K562 (cell line): ENCODE results near the gene JPH2. TPM values are rescaled to one million over a fixed set of nuclear protein-coding genes. Genes with fewer than 3 reads are reported as not detected.

Source experiments
- ATAC-seq: fragments of 200-7000 bp; cut with Tn5 transposase; 3 replicates; pipeline ENCODE4 v1.9.1; 2020; ENCODE audit warnings: moderate library complexity
- BruUV-seq: library from RNA; stranded (reverse); fragments of 400-500 nt; replicated peaks from 2 replicates; lab custom pipeline; 2021; lab: Mats Ljungman, UMichigan
- CTCF ChIA-PET: fragments of 300-600 bp; formaldehyde crosslinking; extraction: SDS; loops from one replicate; lab custom pipeline; 2021; ENCODE audit warnings: low intra/inter-chr PET ratio; lab: Yijun Ruan, JAX
- POLR2A ChIA-PET: fragments of 300-600, 350-650 bp; sonication (Branson Sonifier 250); formaldehyde crosslinking; extraction: SDS; loops from one replicate; lab custom pipeline; 2021; ENCODE audit warnings: antibody characterized with exemption, inconsistent platforms; lab: Yijun Ruan, JAX
- DNase-seq, 4 experiments: peaks; one replicate each; pipeline versions ENCODE4 v3.0.0 to v3.0.0-alpha.2; 2011 to 2018; ENCODE audit warnings: low spot score in 3 of 4, mixed read lengths in 3 of 4; ENCODE audit errors: extremely low read depth in 1 of 4
- FAIRE-seq: peaks from 2 replicates; lab custom pipeline; 2011; peaks lifted over from hg19 to GRCh38; lab: Jason Lieb, UNC
- H2AFZ ChIP-seq: 2 replicates; pipeline ENCODE4 v1.6.0; 2011; ENCODE audit warnings: low read depth, low read length, control low read depth, inconsistent platforms
- H3K27ac ChIP-seq: fragments of 200-600 bp; 3 replicates; pipeline ENCODE4 v1.8.0; 2011; ENCODE audit warnings: low read depth, mild to moderate bottlenecking, control low read depth, inconsistent platforms, low read length, moderate library complexity, mixed read lengths; ENCODE audit errors: extremely low read depth
- H3K27me3 ChIP-seq, 2 experiments: fragments of 300-600 bp in 1 of 2; 2 replicates in 1 of 2; 3 replicates in 1 of 2; pipeline versions ENCODE4 v1.6.0 to v1.8.0; 2011; ENCODE audit warnings: inconsistent platforms in 2 of 2, low read length in 2 of 2, mild to moderate bottlenecking in 1 of 2, mixed read lengths in 1 of 2, moderate library complexity in 1 of 2; ENCODE audit not compliant: control insufficient read depth in 2 of 2, insufficient read depth in 2 of 2
- H3K36me3 ChIP-seq: fragments of 300-600 bp; 3 replicates; pipeline ENCODE4 v1.8.0; 2011; ENCODE audit warnings: mild to moderate bottlenecking, low read length, inconsistent platforms; ENCODE audit not compliant: control insufficient read depth, insufficient read depth
- H3K4me1 ChIP-seq, 2 experiments: fragments of 200-600 bp in 1 of 2; replicated peaks in 1 of 2; 2 replicates in 1 of 2; 3 replicates in 1 of 2; pipeline versions ENCODE4 v1.5.1 to v1.8.0; 2011; ENCODE audit warnings: inconsistent platforms in 2 of 2, low read length in 2 of 2, mild to moderate bottlenecking in 1 of 2, mixed read lengths in 1 of 2, moderate library complexity in 1 of 2; ENCODE audit not compliant: control insufficient read depth in 2 of 2, insufficient read depth in 2 of 2
- H3K4me2 ChIP-seq: 2 replicates; pipeline ENCODE4 v1.6.1; 2011; ENCODE audit warnings: low read length, control low read depth, inconsistent platforms, mixed read lengths; ENCODE audit not compliant: insufficient read depth
- H3K4me3 ChIP-seq: fragments of 200-600 bp; sonication (generic), shearing (Covaris generic); 2 replicates; pipeline ENCODE4 v1.5.1; 2016; ENCODE audit warnings: control low read depth, inconsistent platforms
- H3K79me2 ChIP-seq: fragments of 200-600 bp; 3 replicates; pipeline ENCODE4 v1.8.0; 2011; ENCODE audit warnings: low read length, inconsistent platforms; ENCODE audit not compliant: control insufficient read depth, insufficient read depth
- H3K9ac ChIP-seq, 2 experiments: 2 replicates each; pipeline versions ENCODE4 v1.6.0 to v1.6.1; 2011; ENCODE audit warnings: low read depth in 2 of 2, low read length in 2 of 2, control low read depth in 1 of 2, inconsistent platforms in 1 of 2, mild to moderate bottlenecking in 1 of 2, mixed read lengths in 1 of 2; ENCODE audit not compliant: insufficient read depth in 1 of 2
- H3K9me1 ChIP-seq: one replicate; pipeline ENCODE4 v1.6.0; 2011; ENCODE audit warnings: inconsistent platforms, mild to moderate bottlenecking, low read length, moderate library complexity; ENCODE audit not compliant: control insufficient read depth, insufficient read depth
- H3K9me3 ChIP-seq: replicated peaks from 2 replicates; pipeline ENCODE4 v1.5.1; 2011; ENCODE audit warnings: low read depth, low read length, inconsistent platforms; ENCODE audit not compliant: control insufficient read depth, insufficient read depth
- H4K20me1 ChIP-seq: replicated peaks from 2 replicates; pipeline ENCODE4 v1.6.1; 2011; ENCODE audit warnings: low read length, inconsistent platforms, mixed read lengths; ENCODE audit not compliant: control insufficient read depth, insufficient read depth
- CREBBP ChIP-seq: IDR thresholded peaks from one replicate; pipeline ENCODE4 v1.6.1; 2012; ENCODE audit warnings: low read depth, mild to moderate bottlenecking, control low read depth, inconsistent platforms, low read length
- EZH2 ChIP-seq: IDR thresholded peaks from 2 replicates; pipeline ENCODE4 v1.6.1; 2012; ENCODE audit warnings: low read depth, mild to moderate bottlenecking, inconsistent platforms, low read length, borderline replicate concordance
- MEF2D ChIP-seq: conservative IDR thresholded peaks from 2 replicates; pipeline ENCODE4 v1.6.1; 2016; ENCODE audit warnings: low read depth, missing genetic modification characterization, missing compliant biosample characterization
- SPI1 ChIP-seq: IDR thresholded peaks from 2 replicates; pipeline ENCODE4 v1.6.1; 2011; ENCODE audit warnings: low read depth, low read length, control low read depth, borderline replicate concordance
- TBP ChIP-seq: optimal IDR thresholded peaks from 2 replicates; pipeline ENCODE3; 2011; ENCODE audit warnings: low read depth, low read length, improper control_type of control experiment
- WGBS: fragments of 100-300 bp; shearing (Covaris generic); methylation state at CpG from one replicate; pipeline ENCODE4 v1.1.6; 2016; ENCODE audit warnings: low coverage, mixed read lengths; ENCODE audit not compliant: insufficient coverage; ENCODE audit errors: missing lambda C conversion rate; 5-methylcytosine and 5-hydroxymethylcytosine counted together
- in situ Hi-C: fragments of 300-500 bp; cut with MboI; formaldehyde crosslinking; loops from 4 replicates; pipeline ENCODE4 v1.15.0; 2018; ENCODE audit warnings: inconsistent platforms, mixed read lengths
- intact Hi-C: fragments of 100-400 bp; cut with micrococcal nuclease; formaldehyde crosslinking; loops from 2 replicates; pipeline ENCODE4 v1.14.2; 2022
- polyA plus RNA-seq, 8 experiments: library from polyadenylated mRNA; depleted of rRNA in 4 of 8; stranded (reverse) in 5 of 8; unstranded in 3 of 8; fragments of >200 nt; fragmentation: Nextera tagmentation in 2 of 8; fragmentation: Illumina TruSeq in 1 of 8; extraction: Ambion mirVana in 2 of 8; extraction: Trizol in 1 of 8; gene quantifications; 2 replicates each; pipeline versions ENCODE4 v1.2.1 to v1.2.3, GENCODE V29; 2011 to 2014; ENCODE audit warnings: inconsistent platforms in 1 of 8, missing spikeins in 1 of 8
- total RNA-seq, 7 experiments: library from RNA; depleted of rRNA in 6 of 7; stranded (reverse); fragments of >200 nt in 6 of 7; fragmentation: Illumina TruSeq in 2 of 7; extraction: Trizol in 2 of 7; gene quantifications; 2 replicates each; pipeline versions ENCODE4 v1.2.1 to v1.2.3, GENCODE V29; 2011 to 2021; ENCODE audit warnings: low replicate concordance in 1 of 7
- TF ChIP-seq, protein P1 (sequence below): fragments of 450-650 bp; formaldehyde crosslinking; IDR thresholded peaks from 2 replicates; pipeline ENCODE4 v1.4.0; 2020; ENCODE audit warnings: mild to moderate bottlenecking, moderate library complexity

Gene JPH2
- total and polyA plus RNA-seq, 9 of the 15 experiments (the other 6 are each of a cell fraction or from before 2014, with no cell fraction given): not detected

DNA sequence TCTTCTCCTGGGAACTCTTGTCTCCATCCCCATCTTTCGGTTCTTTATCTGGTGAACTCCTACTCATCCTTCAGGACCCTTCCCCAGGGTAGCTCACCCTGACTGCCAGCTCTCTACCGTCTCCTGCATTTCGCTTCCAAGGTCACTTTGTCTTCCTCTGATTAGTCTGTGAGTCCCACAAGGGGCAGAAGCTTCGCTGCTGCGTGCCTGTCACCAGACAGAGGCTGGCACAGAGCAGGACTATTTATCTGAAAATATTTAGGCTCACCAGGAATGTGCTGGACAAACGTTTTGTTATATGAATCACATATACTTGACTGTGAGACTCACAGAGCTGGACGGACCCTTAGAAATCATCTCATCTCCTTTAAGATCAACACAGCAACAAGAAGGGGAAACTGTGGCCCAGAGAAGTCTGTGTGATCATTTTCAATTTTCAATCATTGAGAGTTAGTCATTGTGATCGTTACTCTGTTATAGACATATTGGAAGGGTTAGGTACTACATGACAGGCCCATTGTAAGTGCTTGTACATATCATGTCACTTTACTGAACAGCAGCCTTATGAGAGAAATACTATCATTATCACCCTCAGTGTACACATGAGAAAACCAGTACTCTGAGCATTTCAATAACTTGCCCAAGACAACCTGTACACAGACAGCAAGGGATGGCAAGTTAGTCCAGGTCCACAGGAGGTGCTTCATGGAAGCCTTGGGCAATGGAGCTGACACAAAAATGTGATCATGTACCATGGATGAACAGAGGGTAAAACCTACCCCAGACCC lies 51.4 kb downstream of the JPH2 start (continued):
- TF ChIP-seq, protein P1, sequence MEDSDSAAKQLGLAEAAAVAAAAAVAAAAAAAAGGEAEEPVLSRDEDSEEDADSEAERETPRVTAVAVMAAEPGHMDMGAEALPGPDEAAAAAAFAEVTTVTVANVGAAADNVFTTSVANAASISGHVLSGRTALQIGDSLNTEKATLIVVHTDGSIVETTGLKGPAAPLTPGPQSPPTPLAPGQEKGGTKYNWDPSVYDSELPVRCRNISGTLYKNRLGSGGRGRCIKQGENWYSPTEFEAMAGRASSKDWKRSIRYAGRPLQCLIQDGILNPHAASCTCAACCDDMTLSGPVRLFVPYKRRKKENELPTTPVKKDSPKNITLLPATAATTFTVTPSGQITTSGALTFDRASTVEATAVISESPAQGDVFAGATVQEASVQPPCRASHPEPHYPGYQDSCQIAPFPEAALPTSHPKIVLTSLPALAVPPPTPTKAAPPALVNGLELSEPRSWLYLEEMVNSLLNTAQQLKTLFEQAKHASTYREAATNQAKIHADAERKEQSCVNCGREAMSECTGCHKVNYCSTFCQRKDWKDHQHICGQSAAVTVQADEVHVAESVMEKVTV (CRISPR knock-in tag): no peak
- no peak for TF ChIP-seq TBP
- no peak for TF ChIP-seq EZH2

DNA sequence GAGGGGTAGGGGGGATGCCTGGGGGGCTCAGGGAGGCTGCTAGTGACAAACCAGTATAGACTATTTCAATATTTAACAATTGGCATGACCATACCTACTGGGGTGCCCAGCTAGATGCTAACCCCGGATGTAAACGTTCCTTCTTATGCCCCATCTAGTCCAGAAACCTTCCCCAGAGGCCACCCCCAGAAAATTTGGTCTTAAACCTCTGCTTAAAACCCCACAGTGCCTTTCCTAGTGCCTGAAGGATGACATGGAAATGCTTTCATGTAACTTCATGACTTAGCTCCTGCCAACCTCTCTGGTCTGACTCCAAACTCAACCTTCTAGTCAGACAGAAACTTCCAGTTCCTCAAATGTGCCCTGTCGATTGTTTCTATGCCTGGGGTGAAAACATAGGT lies 52.0 kb downstream of the JPH2 start:
- no peak for ATAC-seq
- no peak for TF ChIP-seq MEF2D (tag)
- TF ChIP-seq SPI1: peak; percentile 35; the same call in 1 of the 2 replicates
- TF ChIP-seq CREBBP: no peak
- no peaks in the 10 kb centered on the region for H3K9me1 ChIP-seq
- 0 out of 2 replicates have a peak, but pooled peaks cover 3% of the 10 kb centered on the region for H4K20me1 ChIP-seq
- DNase-seq: no peak
- H3K4me2 ChIP-seq: no peak overlapping the region
- in situ Hi-C loops: no loop called here
- H3K79me2 ChIP-seq: no peaks in the 10 kb centered on the region
- peak; percentile 67 for FAIRE-seq
- no peaks in the 10 kb centered on the region for H3K36me3 ChIP-seq
- ChIA-PET CTCF (no interaction called here), POLR2A (interaction anchor here (0.9 to 1.2 kb wide), 3 partner anchors 14 to 28 kb away, joined by 3 to 4 read pairs (median 3); no protein-coding TSS in a partner anchor)
- no peaks in the 10 kb centered on the region for H3K9me3 ChIP-seq
- no peaks in the 10 kb centered on the region; a peak in 1 of 5 replicates for H3K4me1 ChIP-seq
- H3K9ac ChIP-seq: no peak overlapping the region
- H3K27me3 ChIP-seq: peaks cover 7 to 23% of the 10 kb centered on the region in 2 experiments; a peak in 4 of 5 replicates
- intact Hi-C loops: no loop called here
- no peak overlapping the region for H3K4me3 ChIP-seq
- WGBS: 0% methylated on average over 3 of the region's 3 CpGs
- no TSS peak for BruUV-seq
- H3K27ac ChIP-seq: no peak overlapping the region
- no peak overlapping the region for H2AFZ ChIP-seq
